GM21390 (cell line): Measurements from ENCODE around the gene ATP1A3.

Experiments used
- ATAC-seq: cut with Tn5 transposase; IDR thresholded peaks from one replicate; pipeline ENCODE4 v1.9.1; 2021; ENCODE audit not compliant: unreplicated experiment

ATP1A3 gene

DNA sequence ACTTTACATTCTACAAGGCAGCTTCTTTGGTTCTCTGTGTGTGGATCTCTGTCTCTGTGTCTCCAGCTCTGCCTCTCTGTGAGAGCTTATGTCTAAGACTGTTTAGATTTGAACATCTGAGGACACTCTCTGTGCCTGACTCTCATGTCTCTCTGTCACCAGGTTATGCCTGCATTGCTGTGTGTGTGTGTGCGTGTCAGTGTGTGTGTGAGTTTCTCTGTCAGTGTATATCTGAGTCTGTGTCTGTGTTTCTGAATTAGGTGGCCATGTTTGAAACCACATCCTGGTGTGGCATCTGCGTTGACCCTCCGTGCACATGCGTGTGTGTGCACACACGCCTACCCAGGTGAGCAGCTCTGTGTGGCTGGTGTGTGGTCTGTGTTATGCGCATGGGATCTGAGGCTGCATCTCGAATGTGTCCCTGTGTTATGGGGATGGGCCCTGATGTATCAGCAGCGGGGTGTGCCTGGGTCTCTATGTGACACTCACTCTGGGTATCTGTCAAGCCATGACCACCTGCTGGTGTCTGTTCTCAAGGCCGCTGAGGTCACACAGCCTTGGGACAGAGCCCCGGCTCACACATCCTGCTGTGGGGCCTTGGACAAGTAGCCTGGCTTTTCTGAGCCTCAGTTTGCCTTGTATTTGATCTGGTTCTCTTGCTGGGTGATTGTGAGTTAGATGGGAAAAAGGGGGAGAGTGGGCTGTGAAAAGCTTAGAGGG is 6.7 kb downstream of the ATP1A3 start:
- ATAC-seq = no peak

GRCh38 chr19:41984961-41985360 is 9.1 kb downstream of the ATP1A3 start:
- no peak for ATAC-seq

DNA sequence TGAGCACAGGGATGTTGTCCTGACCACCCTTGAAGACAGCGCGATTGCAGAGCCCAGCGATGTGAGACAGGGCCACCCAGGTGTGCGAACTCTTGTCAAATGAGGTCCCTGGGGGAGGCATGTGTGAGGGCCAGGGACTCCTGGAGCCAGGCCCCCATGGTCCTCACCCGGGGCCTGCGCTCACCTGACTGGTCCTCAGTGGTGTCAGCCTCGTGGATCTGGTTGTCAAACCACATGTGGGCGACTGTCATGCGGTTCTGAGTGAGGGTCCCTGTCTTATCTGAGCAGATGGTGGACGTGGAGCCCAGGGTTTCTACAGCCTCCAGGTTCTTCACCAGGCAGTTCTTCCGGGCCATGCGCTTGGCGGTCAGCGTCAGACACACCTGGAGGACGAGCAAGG is 12.3 kb downstream of the ATP1A3 start:
- no peak for ATAC-seq

DNA sequence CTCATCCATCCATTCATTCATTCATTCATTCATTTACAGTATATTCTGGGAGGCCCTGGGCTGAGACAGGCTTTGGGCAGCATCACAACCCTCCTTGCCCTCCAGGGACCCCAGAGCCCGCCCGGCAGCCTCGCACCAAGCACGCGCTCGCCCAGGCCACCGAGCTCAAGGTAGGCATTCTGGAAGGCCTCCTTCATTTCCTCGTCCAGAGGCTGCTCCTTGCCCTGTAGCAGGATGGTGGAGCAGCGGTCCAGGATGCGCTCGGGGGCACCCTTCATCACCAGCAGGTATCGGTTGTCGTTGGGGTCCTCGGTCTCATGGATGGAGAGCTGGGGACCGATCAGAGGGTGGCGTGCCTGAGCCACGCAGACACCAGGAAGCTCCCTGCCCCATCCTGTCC is 15.6 kb downstream of the ATP1A3 start:
- ATAC-seq = no peak

- no peak for ATAC-seq
Measured at GRCh38 chr19:41977916-41978315, 16.1 kb downstream of the ATP1A3 start.

- no peak for ATAC-seq
Measured at GRCh38 chr19:41974652-41975051, 19.4 kb downstream of the ATP1A3 start.

DNA sequence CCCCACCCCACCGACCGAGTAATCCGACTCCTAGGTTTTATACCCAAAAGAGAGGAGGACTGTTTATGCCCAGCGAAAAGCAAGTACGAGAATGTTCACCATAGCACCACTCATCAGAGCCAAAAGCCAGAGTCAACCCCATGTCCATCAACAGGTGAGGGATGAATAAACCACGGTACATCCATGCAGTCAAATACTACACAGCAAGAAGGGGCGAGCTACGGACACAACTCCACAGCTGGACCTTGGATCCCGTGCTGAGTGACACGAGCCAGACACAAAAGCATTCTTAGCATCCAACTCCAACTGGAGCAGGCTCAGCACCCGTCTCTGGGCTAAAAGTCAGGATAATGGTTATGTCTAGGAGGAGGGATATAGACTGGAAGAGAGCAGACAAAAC is 22.7 kb downstream of the ATP1A3 start:
- no peak for ATAC-seq

DNA sequence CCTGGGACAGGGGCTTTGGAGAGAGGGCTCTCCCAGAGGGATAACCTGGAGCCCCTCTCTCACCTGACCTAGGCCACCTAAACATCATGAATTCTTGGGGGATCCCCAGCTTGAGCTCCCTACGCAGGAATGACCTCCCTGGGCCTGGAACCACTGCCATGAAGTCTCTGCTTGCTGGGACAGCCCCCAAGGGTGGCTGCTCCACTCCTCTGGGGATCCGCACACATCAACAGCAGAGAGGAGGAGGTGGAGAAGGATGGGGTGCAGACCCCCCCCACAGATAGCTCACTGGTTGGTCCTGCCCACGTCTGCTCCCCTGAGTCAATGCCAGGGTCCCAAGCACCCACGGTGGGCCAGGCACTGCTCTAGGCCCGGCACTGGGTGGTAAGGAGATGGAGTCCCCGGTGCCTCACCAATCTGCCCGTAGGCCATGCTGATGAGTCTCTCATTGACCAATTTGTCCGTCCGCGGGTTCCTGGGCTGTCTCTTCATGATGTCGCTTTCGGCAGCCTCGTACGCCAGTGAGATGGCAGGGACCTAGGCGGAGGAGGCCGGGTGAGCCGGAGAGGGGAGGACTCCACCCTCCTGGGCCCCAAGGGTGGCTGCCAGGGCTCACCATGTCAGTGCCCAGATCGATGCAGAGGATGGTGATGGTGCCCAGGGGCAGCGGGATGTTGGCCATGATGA is 24.1 kb downstream of the ATP1A3 start:
- no peak for ATAC-seq

DNA sequence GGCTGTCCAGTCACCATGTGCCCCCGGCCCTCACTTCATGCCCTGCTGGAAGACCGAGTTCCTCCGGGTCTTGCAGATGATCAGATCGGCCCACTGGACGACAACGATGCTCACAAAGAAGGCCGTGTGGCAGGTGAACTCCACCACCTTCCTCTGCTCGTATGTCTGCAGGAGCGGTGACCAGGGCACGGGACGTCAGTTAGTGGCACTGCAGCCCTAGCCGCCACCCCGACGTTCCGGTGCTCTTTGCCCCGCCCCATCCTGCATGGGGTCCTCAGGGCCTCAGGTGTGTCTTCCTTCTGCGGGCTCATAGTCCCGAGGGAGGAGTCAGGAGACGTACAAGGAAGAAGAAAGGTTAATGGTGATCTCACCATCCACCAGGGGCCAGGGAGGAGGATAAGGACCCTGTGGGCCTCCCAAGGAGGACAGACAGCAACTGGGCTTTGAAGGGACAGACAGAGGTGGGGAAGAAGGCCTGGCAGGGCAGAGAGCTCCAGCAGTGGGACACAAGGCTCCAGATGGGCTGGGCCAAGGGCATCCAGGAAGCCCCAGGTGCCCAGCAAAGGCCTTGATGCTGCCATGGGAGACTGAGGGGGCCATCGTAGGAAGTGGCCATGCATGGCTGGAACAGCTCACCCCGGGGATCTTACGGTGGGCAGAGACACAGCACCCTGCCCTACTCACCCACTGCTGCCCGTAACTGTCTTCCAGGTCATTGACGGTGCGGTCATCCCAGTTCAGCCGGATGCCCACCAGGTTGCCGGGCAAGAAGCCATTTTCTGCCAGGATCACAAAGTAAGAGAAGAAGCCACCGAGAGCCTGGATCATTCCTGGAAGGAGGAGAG is 25.1 kb downstream of the ATP1A3 start:
- ATAC-seq = no peak

DNA sequence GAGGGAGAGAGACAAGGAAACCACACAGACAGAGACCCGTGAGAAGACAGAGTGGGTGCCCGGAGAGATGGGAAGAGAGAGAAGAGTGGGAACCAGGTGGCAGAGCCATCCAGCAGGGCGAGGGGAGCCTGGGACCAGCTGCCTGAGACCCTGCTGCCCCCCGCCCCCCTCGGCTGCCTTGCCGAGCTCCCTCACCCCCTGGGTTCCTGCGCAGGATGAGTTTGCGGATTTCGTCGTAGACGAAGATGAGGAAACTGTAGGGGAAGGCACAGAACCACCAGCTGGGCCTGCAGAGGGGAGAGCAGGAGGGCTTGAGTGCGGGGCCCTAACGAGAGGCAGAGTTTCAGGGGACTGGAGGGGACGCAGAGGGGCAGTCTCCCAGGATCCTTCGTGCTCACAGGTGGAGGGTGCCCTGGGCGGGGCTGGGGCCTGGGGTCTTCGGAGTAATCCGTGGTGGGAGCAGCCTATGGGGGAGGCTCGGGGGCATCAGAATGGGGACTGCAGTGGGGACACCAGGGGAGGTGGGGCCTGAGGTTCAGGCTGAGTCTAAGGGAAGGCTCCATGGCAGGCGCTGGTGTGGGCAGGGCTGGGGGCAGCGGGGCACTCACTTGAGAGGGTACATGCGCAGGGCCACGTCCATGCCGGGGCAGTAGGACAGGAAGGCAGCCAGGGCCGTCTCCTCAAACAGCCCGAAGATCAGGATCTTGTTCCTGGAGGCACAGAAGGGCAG is 26.8 kb downstream of the ATP1A3 start:
- ATAC-seq = no peak

DNA sequence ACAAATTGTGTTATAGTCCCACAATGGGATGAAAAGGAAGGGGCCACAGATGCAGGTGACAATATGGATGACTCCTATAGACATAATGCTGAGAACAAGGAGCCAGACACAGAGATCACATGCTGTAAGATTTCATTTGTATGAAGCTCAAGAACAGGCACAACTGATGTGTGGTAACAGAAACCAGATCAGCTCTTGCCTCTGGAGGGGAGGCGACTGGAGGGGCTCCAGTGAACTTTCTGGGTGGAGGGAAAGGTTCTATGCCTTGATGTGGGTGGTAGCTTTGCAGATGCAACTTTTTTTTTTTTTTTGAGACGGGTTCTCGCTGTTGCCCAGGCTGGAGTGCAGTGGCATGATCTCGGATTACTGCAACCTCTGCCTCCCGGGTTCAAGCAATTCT is 28.9 kb downstream of the ATP1A3 start:
- no peak for ATAC-seq

GRCh38 chr19:41960973-41961372 is 33.1 kb downstream of the ATP1A3 start:
- ATAC-seq = no peak

DNA sequence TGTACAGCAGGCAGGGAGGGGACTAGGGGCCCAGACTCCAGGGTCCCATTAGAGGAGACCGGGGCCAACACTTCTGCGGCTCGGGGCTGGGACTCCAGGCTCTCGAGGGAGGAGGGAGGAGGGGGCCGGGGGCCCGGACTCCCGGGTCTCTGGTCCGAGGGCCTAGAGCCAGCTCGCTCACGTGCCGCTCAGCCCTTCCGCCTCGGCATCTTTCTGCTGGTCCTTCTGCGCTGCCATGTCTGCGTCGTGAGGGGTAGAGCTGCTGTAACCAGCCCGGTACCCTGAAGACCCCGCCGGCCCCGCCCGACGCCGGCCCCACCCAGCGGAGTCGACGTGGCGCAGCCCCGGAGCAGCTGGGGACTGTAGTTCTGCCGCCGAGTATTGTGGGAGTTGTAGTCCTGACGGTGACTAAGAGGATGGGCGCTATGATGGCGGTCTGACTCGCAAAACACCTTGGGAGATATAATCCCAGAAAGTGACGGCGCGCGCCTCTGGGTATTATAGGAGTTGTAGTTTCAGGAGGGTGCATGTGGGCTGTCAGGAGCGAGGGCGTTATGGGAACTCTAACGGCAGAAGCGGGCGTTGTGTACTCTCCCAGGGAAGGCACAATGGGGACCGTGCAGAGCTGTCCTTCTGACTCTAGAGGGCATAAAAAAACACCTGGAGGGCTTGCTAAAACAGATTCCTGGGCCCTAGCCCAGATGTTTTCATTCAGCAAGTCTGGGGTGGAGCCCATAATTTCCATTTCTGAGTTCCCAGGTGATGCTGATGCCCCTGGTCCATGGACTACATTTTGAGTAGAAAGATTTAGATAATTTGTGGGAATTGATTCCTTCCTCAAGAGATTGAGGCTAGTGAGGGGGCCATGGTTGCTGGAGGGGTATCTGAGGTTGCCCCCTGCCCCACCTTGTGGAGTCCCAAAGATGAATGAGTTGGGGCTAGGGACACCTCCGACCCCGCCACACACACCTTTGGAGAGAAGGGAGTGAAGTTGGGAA is 34.7 kb downstream of the ATP1A3 start, which contains the start of gene RABAC1:
Gene RABAC1 (minus strand): TSS at position 266 of the 998 bp plus-strand sequence. CDS start 29 bp downstream, at position 237.
- peak; percentile 76 for ATAC-seq

GRCh38 chr19:41958367-41959055 is 35.5 kb downstream of the ATP1A3 start:
- peak; percentile 53 for ATAC-seq

DNA sequence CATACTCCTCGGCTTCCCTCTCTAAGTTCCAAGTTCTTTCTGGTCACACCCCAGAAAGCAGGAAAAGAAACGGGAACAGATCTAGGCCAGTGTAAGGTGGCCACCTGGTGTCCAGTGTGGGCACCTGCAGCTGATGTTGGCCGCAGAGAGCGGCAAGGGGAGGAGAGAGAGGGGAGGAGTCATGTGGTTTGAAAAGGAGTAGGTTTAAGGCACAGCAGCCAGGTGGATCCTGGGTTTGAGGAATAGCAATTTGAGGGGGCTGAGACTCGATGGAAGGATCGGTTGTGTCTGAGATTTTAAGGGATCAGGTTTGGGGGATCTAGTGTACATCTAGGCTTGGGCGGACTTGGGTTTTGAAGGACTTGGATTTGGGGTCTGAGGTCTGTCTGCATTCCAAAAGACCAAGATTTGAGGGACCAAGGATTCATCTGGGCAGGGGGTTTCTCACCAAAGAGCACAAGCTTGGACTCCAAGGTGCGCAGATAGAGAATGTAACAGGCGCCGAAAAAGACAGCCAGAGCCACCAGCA is 36.1 kb downstream of the ATP1A3 start:
- no peak for ATAC-seq

DNA sequence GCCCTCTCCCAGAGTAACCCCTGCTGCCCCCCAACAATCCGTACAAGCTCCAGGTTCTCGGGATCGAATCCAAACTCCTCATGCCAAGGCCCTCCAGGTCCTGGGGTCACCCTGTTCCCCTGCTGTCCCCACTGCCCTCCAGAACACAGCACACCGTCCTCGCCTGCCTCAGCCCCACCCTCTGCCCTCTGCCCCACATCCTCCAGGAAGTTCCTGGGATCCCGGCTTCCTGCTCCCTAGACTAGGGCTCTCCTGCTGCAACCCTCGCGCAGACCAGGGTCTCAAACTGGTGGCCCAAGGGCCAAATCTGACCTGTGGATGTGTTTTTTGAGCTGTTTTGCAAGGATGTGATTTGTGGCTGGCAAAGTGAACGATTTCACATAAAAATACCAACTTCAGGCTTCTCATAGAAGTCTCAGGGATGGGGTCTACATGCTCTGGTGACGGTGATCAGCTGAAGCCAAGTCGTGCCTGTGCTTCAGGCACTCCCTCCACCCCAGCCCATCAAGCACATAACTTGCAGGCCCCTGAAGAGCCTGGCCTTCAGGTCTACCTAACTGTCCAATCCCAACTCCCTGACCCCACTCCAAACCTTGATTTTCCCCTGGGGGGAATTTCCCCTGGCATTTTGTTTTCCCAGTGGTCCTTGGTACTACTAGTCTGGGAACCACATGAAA is 36.7 kb downstream of the ATP1A3 start:
- ATAC-seq = no peak

GRCh38 chr19:41956621-41957020 is 37.4 kb downstream of the ATP1A3 start:
- ATAC-seq = no peak

GRCh38 chr19:41955521-41955920 is 38.5 kb downstream of the ATP1A3 start:
- ATAC-seq = no peak
